ENCODE measurements around the gene C1orf167. TPM values are rescaled to one million over a fixed set of nuclear protein-coding genes. Genes with fewer than 3 reads are reported as not detected.

The C1orf167 gene
- total and polyA plus RNA-seq, 2 donors (not counting 1 experiment from before 2014, with no cell fraction given): not detected

- no peak for ATAC-seq (ENCODE audit: low read depth)
- intact Hi-C loops (cut with micrococcal nuclease): no loop called here
Observed at GRCh38 chr1:11741919-11742558, 20.0 kb upstream of the C1orf167 start.

More at GRCh38 chr1:11741919-11742558, 20.0 kb upstream of the C1orf167 start:
- no peak for DNase-seq
- 95% methylated on average over 4 of the region's 5 CpGs for WGBS (ENCODE audit: insufficient coverage)
- Histone ChIP-seq H3K9ac (ENCODE audit: low read length) (no peak overlapping the region), H3K36me3 (replicated peaks in 1 of 2; ENCODE audit: control extremely low read depth in 1 of 2, control insufficient read depth in 1 of 2, extremely low read depth in 1 of 2, insufficient read depth in 2 of 2, low read length in 1 of 2) (peaks cover 0 to 12% of the 10 kb centered on the region in 2 experiments), H3K4me2 (replicated peaks; ENCODE audit: low read depth, low read length, poor library complexity, severe bottlenecking) (no peak overlapping the region), H2AFZ (ENCODE audit: insufficient read depth, low read depth, low read length, poor library complexity, severe bottlenecking) (no peak overlapping the region), H3K27ac (ENCODE audit: low read length in 2 of 2) (no peak overlapping the region), H3K9me3 (ENCODE audit: control extremely low read depth in 1 of 3, control insufficient read depth in 2 of 3, insufficient read depth in 1 of 3, low read length in 2 of 3) (no peaks in the 10 kb centered on the region), H3K4me3 (ENCODE audit: control extremely low read depth in 1 of 5, extremely low read depth in 1 of 5, insufficient read depth in 1 of 5, low read depth in 2 of 5, low read length in 4 of 5) (no peak overlapping the region), H3K79me2 (ENCODE audit: control insufficient read depth, insufficient read depth, low read length) (peaks cover 34% of the 10 kb centered on the region), H3K4me1 (ENCODE audit: control insufficient read depth in 2 of 2, insufficient read depth in 2 of 2, low read length in 2 of 2) (peaks cover 21 to 25% of the 10 kb centered on the region in 2 donors), H4K20me1 (ENCODE audit: control insufficient read depth, insufficient read depth, low read length, poor library complexity, severe bottlenecking) (peaks cover 13% of the 10 kb centered on the region), H3K27me3 (replicated peaks in 1 of 4; ENCODE audit: control extremely low read depth in 1 of 4, control insufficient read depth in 3 of 4, insufficient read depth in 4 of 4, low read length in 3 of 4) (no peaks in the 10 kb centered on the region)
- ChIA-PET CTCF (no interaction called here), POLR2A (no interaction called here)
- H3K9me3 Mint-ChIP-seq (ENCODE audit: insufficient read depth): no peaks in the 10 kb centered on the region
- peaks cover 30% of the 10 kb centered on the region for H3K4me1 Mint-ChIP-seq
- TF ChIP-seq EZH2 (IDR thresholded peaks at IDR 0.05; ENCODE audit: borderline replicate concordance, insufficient read depth, low read depth, low read length, poor library complexity, severe bottlenecking) (no peak), CTCF (IDR thresholded peaks at IDR 0.05) (no peak)
- H3K4me3 Mint-ChIP-seq: no peak overlapping the region
- H3K27ac Mint-ChIP-seq: no peak overlapping the region
- H3K27me3 Mint-ChIP-seq: no peaks in the 10 kb centered on the region
